IPS-15b (cell line): Measurements from ENCODE around the gene RGS1.

Experiments used
- H3K27me3 ChIP-seq: one replicate; pipeline ENCODE4 v1.6.1; 2013; ENCODE audit warnings: low read length; ENCODE audit not compliant: control insufficient read depth, insufficient read depth
- H3K36me3 ChIP-seq: one replicate; pipeline ENCODE4 v1.6.1; 2013; ENCODE audit warnings: low read length; ENCODE audit not compliant: control insufficient read depth, insufficient read depth
- H3K4me1 ChIP-seq: one replicate; pipeline ENCODE4 v1.6.1; 2013; ENCODE audit warnings: mild to moderate bottlenecking, low read length; ENCODE audit not compliant: control insufficient read depth, insufficient read depth
- H3K4me3 ChIP-seq: one replicate; pipeline ENCODE4 v1.5.1; 2013; ENCODE audit warnings: low read depth, low read length
- H3K9ac ChIP-seq: one replicate; pipeline ENCODE4 v1.6.1; 2013; ENCODE audit warnings: low read depth, mild to moderate bottlenecking, low read length
- H3K9me3 ChIP-seq: one replicate; pipeline ENCODE4 v1.6.1; 2013; ENCODE audit warnings: mild to moderate bottlenecking, low read length; ENCODE audit not compliant: control insufficient read depth, insufficient read depth

The RGS1 gene

DNA sequence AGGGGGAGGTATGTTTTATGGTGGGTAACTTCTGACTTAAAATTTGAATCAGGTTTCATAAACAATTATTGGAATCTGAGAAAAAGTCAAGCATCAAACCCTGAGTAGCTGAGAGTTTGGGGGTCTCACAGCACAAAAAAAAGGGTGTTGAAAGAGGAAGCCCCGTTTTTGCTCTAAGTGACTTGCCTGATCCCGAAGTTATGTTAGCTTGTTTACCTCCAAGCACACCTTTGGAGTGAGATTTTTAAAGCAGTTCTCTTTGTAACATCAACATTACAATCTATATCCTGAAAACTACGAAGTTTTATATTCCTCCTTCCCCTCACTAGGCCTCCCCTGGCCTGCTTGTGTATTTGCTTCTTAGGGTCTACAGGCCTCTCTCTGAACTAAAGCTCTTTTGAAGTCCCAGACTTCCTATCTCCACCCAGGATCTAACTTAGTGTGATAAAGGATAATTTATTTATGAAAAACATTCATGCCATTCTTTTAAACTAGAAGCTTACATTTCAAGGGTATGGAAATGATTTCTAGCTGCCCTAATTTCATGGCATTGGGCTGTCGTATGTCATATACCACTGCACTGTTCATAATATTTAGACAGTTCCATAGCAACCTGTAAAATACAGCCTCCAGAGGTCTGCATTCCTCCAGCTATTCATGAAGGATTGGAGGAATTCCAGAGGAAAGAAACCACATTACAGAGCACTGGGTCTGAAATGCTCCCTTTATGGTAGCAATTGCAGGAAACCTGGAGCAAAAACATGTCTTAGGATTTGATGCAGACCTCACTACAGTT lies 36.1 kb upstream of the RGS1 start:
- H3K9me3 ChIP-seq = no peaks in the 10 kb centered on the region
- H3K4me3 ChIP-seq = no peak overlapping the region
- no peaks in the 10 kb centered on the region for H3K27me3 ChIP-seq
- H3K4me1 ChIP-seq = peaks cover 10% of the 10 kb centered on the region
- H3K36me3 ChIP-seq = no peaks in the 10 kb centered on the region
- H3K9ac ChIP-seq = peak overlapping the region; percentile 2

DNA sequence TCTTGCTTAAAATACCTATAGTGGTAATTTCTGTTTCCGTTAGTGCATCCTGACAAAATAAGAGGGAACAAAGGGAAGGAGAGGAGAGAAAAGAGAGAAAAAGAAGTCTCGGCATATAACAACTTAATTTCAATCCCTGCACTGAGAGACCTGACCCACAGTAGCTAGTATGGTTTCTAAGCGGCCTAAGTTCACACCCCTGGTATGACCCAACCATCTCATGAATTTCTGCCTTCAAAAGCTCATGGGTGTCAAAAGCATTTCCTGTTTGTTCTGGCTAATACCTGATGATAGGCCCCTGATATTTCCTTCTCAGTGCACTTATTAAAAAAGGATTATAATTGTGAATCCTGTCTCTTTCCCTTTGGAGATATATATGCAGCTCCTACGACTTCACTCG lies 32.1 kb upstream of the RGS1 start:
- Histone ChIP-seq H3K9ac (no peak overlapping the region), H3K9me3 (no peaks in the 10 kb centered on the region), H3K27me3 (no peaks in the 10 kb centered on the region), H3K36me3 (no peaks in the 10 kb centered on the region), H3K4me3 (no peak overlapping the region), H3K4me1 (peaks cover 10% of the 10 kb centered on the region)

DNA sequence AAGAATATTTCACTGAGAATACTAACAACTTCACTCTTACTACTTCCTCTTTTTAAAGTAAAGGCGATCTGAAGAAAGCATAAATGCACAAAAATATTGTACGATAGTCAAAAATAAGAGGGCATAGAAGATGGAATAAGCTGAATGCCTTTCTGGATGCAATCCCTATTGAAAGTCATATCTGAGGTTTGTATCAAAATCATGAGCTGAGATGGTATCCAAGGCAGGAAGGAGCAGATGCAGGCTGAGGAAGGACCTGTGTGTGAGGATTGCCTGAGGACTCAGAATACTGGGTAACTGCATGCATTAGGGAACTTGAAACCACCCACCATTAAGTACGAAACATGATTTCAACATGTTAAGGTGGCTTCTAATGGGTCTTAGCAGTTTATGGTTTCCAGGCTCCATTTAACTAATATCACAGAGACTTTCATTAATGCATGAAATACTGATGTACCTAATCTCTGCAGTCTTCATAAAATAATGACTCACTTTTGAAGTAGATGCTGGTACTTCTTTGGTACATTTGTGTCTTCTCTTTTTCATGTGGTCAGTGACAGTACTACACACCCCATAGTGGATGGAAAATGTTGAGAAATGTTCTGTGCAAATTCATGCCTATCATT lies 29.6 kb upstream of the RGS1 start:
- no peak overlapping the region for H3K9ac ChIP-seq
- no peaks in the 10 kb centered on the region for H3K9me3 ChIP-seq
- H3K4me3 ChIP-seq = no peak overlapping the region
- no peaks in the 10 kb centered on the region for H3K4me1 ChIP-seq
- no peaks in the 10 kb centered on the region for H3K27me3 ChIP-seq
- no peaks in the 10 kb centered on the region for H3K36me3 ChIP-seq

DNA sequence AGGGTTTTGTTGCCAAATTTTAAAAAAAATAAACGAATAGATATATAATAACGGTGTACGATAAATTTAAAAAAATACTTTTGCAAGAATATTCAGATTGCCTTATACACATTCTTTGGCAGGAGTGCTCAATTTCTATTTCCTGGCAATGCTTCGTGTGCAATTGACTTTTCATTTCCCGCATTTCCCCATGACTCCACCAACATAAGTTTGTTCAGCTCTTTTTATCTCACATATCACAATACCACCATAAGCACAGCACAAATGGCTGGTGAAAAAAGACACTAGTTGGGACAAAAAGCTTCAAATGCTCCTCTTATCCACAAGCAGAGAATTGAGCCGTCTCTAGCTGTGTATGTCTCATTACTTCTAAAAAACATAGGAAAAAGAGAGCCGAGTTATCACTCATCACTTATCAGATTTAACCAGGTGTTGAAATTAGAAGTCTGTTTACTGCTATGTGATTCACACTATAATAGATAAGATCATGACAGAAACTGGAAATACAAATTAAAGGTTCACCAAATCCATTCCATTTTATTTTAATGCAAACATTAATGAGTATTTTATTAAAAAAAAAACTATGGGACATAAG lies 28.9 kb upstream of the RGS1 start:
- H3K4me1 ChIP-seq = no peaks in the 10 kb centered on the region
- H3K9me3 ChIP-seq = no peaks in the 10 kb centered on the region
- no peaks in the 10 kb centered on the region for H3K27me3 ChIP-seq
- no peak overlapping the region for H3K4me3 ChIP-seq
- no peak overlapping the region for H3K9ac ChIP-seq
- no peaks in the 10 kb centered on the region for H3K36me3 ChIP-seq

DNA sequence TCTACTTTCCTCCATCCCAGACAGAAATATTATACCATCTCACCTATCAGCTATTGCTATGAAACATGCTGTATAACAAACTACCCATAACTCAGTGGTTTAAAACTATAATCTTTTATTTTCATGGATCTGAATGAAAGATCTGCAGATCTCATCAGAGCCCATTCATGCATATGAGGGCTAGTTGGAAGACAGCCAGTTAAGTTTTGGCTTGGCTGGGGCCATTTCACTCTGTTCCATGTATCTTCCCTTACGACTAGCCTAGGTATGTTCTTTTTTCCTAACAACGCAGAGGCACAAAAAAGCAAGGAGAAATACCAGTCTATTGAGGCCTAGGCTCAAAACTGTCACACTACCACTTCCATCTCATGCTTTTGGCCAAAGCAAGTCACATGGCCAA lies 28.1 kb upstream of the RGS1 start:
- Histone ChIP-seq H3K4me1 (no peaks in the 10 kb centered on the region), H3K9ac (no peak overlapping the region), H3K27me3 (no peaks in the 10 kb centered on the region), H3K36me3 (no peaks in the 10 kb centered on the region), H3K4me3 (no peak overlapping the region), H3K9me3 (no peaks in the 10 kb centered on the region)

DNA sequence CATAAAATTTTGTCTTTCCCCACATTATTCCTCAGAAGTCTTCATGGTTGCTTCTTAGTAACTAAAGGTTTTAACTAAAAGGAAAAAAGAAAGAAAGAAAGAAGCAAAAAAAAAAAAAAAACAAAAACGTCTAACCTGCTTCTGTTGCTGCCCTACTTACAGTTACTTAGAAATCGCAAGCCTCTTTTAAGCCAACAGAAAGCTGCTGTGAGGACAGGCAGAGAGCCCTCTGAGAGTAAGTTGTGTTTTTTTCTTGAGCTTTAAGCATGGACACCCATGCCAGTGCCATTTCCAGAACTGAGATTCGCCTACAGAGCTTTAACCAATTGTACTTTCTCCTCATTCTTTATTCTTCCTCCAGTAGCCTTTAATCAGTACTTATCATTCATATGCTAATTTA lies 25.6 kb upstream of the RGS1 start:
- Histone ChIP-seq H3K27me3 (no peaks in the 10 kb centered on the region), H3K36me3 (no peaks in the 10 kb centered on the region), H3K4me3 (no peak overlapping the region), H3K9ac (no peak overlapping the region), H3K4me1 (peaks cover 4% of the 10 kb centered on the region), H3K9me3 (no peaks in the 10 kb centered on the region)

DNA sequence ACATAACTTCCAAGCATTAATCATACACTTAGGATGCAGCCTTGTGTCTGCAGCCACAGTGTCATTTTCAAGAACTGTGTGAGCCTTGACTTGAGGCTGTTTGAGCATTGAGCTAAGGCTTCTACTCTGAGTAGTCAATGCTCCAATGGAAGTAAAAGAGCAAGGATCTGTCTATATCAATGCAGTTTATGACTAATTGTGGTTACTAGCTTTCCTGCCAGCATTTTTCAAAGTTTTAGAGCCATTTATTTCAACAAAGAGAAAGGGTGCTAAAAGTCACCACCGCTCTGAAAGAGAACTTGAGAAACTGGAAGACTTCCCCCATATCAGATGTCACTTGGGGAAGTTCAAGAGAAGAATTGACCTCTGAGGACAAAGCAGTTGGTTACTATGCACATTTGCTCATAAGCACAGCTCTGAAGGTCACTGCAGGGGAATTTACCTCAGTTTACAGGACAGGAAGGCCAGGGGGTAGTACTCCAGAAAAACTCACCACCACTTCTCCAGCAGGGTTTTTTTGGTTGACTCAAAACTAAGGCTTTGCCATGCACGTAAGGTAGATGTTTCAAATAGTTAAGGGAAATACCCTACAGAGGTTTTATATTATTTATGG lies 24.5 kb upstream of the RGS1 start:
- no peaks in the 10 kb centered on the region for H3K27me3 ChIP-seq
- H3K4me3 ChIP-seq = no peak overlapping the region
- H3K9ac ChIP-seq = no peak overlapping the region
- no peaks in the 10 kb centered on the region for H3K9me3 ChIP-seq
- no peaks in the 10 kb centered on the region for H3K36me3 ChIP-seq
- peaks cover 4% of the 10 kb centered on the region for H3K4me1 ChIP-seq

DNA sequence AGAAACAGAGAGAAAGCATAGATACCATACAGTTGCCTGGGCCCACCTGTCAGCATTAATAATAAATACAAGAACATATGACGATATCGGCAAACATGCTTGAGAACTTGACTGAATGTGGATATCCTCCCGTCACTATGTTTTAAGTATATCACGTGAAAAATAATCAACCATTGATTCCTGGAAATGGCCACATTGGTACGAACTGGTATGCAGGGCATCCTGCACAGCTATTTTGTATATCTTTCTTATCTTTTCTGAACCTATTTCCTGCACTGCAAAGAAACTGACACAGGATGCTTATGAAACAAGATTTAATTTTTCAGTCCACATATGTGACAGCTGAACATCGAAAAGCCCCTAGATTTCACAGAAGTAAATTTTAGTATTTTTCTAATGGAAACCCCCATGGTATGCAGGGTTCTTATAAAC lies 22.8 kb upstream of the RGS1 start:
- Histone ChIP-seq H3K9ac (no peak overlapping the region), H3K4me1 (peaks cover 4% of the 10 kb centered on the region), H3K27me3 (no peaks in the 10 kb centered on the region), H3K9me3 (no peaks in the 10 kb centered on the region), H3K36me3 (no peaks in the 10 kb centered on the region), H3K4me3 (no peak overlapping the region)

DNA sequence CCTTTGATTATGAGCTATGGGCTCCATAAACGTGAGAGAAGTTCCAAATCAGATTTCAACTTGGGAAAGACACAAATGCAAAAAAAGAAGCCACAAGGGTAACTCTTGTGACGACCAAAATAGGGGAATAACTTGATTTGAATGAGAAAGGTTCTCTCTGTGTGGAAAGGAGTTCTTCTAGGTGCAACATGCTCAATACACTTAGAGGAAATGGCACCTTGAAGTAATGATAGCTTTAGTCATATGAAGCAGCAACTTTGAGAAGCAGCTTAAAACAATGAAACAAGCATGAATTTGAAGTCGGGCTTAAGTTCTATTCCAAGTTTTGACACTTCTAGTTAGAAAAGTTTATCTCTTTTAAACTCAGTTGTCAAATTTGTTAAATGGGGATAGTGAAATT lies 21.8 kb upstream of the RGS1 start:
- H3K4me3 ChIP-seq = no peak overlapping the region
- H3K36me3 ChIP-seq = no peaks in the 10 kb centered on the region
- H3K27me3 ChIP-seq = no peaks in the 10 kb centered on the region
- no peak overlapping the region for H3K9ac ChIP-seq
- H3K9me3 ChIP-seq = no peaks in the 10 kb centered on the region
- peaks cover 4% of the 10 kb centered on the region for H3K4me1 ChIP-seq

DNA sequence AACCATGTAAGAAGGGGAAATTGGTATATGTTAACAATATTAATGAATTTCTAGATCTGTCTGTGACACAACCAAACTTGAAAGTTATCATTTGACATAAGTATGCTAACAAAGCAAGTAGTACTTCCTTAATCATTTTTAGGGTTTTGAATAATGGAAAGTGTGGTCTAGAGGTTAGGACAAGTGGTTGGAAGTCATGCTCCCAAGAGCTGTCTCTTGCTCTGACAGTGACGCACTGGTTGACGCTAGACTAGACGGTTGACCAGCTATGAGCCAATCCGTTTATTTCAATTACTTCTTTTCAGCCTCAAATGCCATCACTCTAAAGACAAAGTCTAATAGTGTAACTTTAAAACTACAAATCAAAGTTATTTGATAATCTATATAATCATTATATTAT lies 20.7 kb upstream of the RGS1 start:
- peaks cover 4% of the 10 kb centered on the region for H3K4me1 ChIP-seq
- no peaks in the 10 kb centered on the region for H3K9me3 ChIP-seq
- H3K27me3 ChIP-seq = no peaks in the 10 kb centered on the region
- no peak overlapping the region for H3K9ac ChIP-seq
- no peaks in the 10 kb centered on the region for H3K36me3 ChIP-seq
- no peak overlapping the region for H3K4me3 ChIP-seq

DNA sequence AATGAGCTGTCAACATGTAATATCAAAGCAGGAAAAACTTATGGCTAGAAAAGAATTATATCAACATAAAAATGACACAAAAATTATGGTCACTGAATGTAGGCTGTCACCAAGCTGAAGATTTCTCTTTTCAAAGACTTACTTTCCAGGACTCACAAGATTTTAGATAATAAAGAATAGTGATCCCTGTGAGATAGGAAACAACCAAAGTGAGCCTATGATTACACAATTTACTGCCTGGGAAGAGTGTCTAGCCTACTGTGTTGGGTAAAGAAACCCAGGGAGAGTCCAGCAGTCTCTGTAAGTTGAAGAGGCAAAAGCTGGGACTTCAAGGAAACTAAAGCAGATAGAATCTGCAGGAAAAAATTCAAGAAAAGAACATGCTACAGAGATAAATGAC lies 20.2 kb upstream of the RGS1 start:
- Histone ChIP-seq H3K9ac (no peak overlapping the region), H3K9me3 (no peaks in the 10 kb centered on the region), H3K36me3 (no peaks in the 10 kb centered on the region), H3K4me1 (peaks cover 4% of the 10 kb centered on the region), H3K4me3 (no peak overlapping the region), H3K27me3 (no peaks in the 10 kb centered on the region)
